HEK293 (cell line): Measurements from ENCODE around the gene ARSD.

Source experiments
- CTCF ChIP-seq: fragments of 450-650 bp; formaldehyde crosslinking; IDR thresholded peaks from 2 replicates; pipeline ENCODE4 v1.5.1; 2016; ENCODE audit warnings: missing biosample characterization, missing genetic modification characterization
- KLF1 ChIP-seq: fragments of 450-650 bp; formaldehyde crosslinking; IDR thresholded peaks from 2 replicates; pipeline ENCODE4 v1.5.1; 2016; ENCODE audit warnings: missing biosample characterization, missing genetic modification characterization
- RBAK ChIP-seq: fragments of 450-650 bp; formaldehyde crosslinking; IDR thresholded peaks from 2 replicates; pipeline ENCODE4 v1.5.1; 2016; ENCODE audit warnings: missing biosample characterization, missing genetic modification characterization
- REST ChIP-seq: fragments of 450-650 bp; formaldehyde crosslinking; IDR thresholded peaks from 2 replicates; pipeline ENCODE4 v1.5.1; 2016; ENCODE audit warnings: missing biosample characterization, missing genetic modification characterization
- SP2 ChIP-seq: fragments of 450-650 bp; formaldehyde crosslinking; IDR thresholded peaks from 2 replicates; pipeline ENCODE4 v1.5.1; 2016; ENCODE audit warnings: missing biosample characterization, missing genetic modification characterization
- YY1 ChIP-seq: fragments of 450-650 bp; formaldehyde crosslinking; IDR thresholded peaks from 2 replicates; pipeline ENCODE4 v1.5.1; 2018; ENCODE audit warnings: missing biosample characterization, missing genetic modification characterization
- ZBTB21 ChIP-seq: fragments of 450-650 bp; formaldehyde crosslinking; IDR thresholded peaks from 2 replicates; pipeline ENCODE4 v1.5.1; 2017; ENCODE audit warnings: missing biosample characterization, missing genetic modification characterization
- ZNF121 ChIP-seq: fragments of 450-650 bp; formaldehyde crosslinking; IDR thresholded peaks from 2 replicates; pipeline ENCODE4 v1.5.1; 2016; ENCODE audit warnings: missing biosample characterization, missing genetic modification characterization
- ZNF157 ChIP-seq: fragments of 450-650 bp; formaldehyde crosslinking; IDR thresholded peaks from 2 replicates; pipeline ENCODE4 v1.5.1; 2016; ENCODE audit warnings: missing biosample characterization, missing genetic modification characterization
- ZNF274 ChIP-seq, 2 experiments: fragments of 200-500 bp in 1 of 2; fragments of 450-650 bp in 1 of 2; sonication (Bioruptor generic) in 1 of 2; formaldehyde crosslinking in 1 of 2; IDR thresholded peaks; 2 replicates each; pipeline versions ENCODE4 v1.5.1 to v1.6.1; 2014 to 2016; ENCODE audit warnings: borderline replicate concordance in 1 of 2, inconsistent platforms in 1 of 2, low read length in 1 of 2, missing biosample characterization in 1 of 2, missing genetic modification characterization in 1 of 2
- ZNF362 ChIP-seq: fragments of 450-650 bp; formaldehyde crosslinking; IDR thresholded peaks from 2 replicates; pipeline ENCODE4 v1.5.1; 2016; ENCODE audit warnings: missing biosample characterization, missing genetic modification characterization
- ZNF558 ChIP-seq: fragments of 450-650 bp; formaldehyde crosslinking; IDR thresholded peaks from 2 replicates; pipeline ENCODE4 v1.5.1; 2016; ENCODE audit warnings: missing biosample characterization, missing genetic modification characterization
- ZNF624 ChIP-seq: fragments of 450-650 bp; formaldehyde crosslinking; IDR thresholded peaks from 2 replicates; pipeline ENCODE4 v1.5.1; 2017; ENCODE audit warnings: missing biosample characterization, missing genetic modification characterization

- no peak for TF ChIP-seq CTCF (tag by site-specific recombination)
- no peak for TF ChIP-seq ZNF362 (tag by site-specific recombination)
- no peak for TF ChIP-seq ZBTB21 (tag by site-specific recombination)
- TF ChIP-seq YY1 (tag by site-specific recombination): no peak
- TF ChIP-seq REST (tag by site-specific recombination): no peak
- no peak for TF ChIP-seq RBAK (tag by site-specific recombination)
- TF ChIP-seq KLF1 (tag by site-specific recombination): no peak
- no peak for TF ChIP-seq ZNF274 (IDR thresholded peaks at IDR 0.05; ENCODE audit: low read length)
- TF ChIP-seq ZNF274 (tag by site-specific recombination; IDR thresholded peaks at IDR 0.05; ENCODE audit: borderline replicate concordance): no peak
- no peak for TF ChIP-seq ZNF157
- TF ChIP-seq SP2 (tag by site-specific recombination): no peak
- TF ChIP-seq ZNF624: no peak
- TF ChIP-seq ZNF558 (tag by site-specific recombination): no peak
- TF ChIP-seq ZNF121 (tag by site-specific recombination): no peak
Measured at GRCh38 chrX:2872671-2873277, 56.4 kb downstream of the ARSD start.
